Neural cell (in vitro differentiated cells): ENCODE measurements around the gene MYO10. TPM values are rescaled to one million over a fixed set of nuclear protein-coding genes. Genes with fewer than 3 reads are reported as not detected.

Experiments
- H2AFZ ChIP-seq: fragments of 200-600, 300-800 bp; sonication (generic), shearing (Covaris generic); 2 replicates; pipeline ENCODE4 v1.6.0; 2014; ENCODE audit warnings: low read depth, mild to moderate bottlenecking, antibody characterized with exemption, low read length, moderate library complexity
- H3F3A ChIP-seq: fragments of 200-600 bp; shearing (Covaris generic); 2 replicates; pipeline ENCODE4 v1.6.1; 2016; ENCODE audit warnings: mild to moderate bottlenecking, moderate library complexity, mixed read lengths, antibody characterized with exemption, low read length; ENCODE audit not compliant: insufficient read depth, poor library complexity, severe bottlenecking
- H3K27ac ChIP-seq: fragments of 200-600, 300-800 bp; sonication (generic), shearing (Covaris generic); 2 replicates; pipeline ENCODE4 v1.5.1; 2014; ENCODE audit warnings: mild to moderate bottlenecking, low read length, moderate library complexity
- H3K27me3 ChIP-seq: fragments of 300-800, 200-600 bp; sonication (generic), shearing (Covaris generic); 2 replicates; pipeline ENCODE4 v1.6.0; 2014; ENCODE audit warnings: mild to moderate bottlenecking, low read depth, low read length, moderate library complexity; ENCODE audit not compliant: insufficient read depth
- H3K36me3 ChIP-seq: fragments of 300-800, 200-600 bp; sonication (generic), shearing (Covaris generic); 2 replicates; pipeline ENCODE4 v1.5.1; 2014; ENCODE audit warnings: mild to moderate bottlenecking, antibody characterized with exemption, low read length, moderate library complexity; ENCODE audit not compliant: insufficient read depth
- H3K4me2 ChIP-seq: fragments of 300-800, 200-600 bp; sonication (generic), shearing (Covaris generic); 2 replicates; pipeline ENCODE4 v1.6.0; 2014; ENCODE audit warnings: mild to moderate bottlenecking, low read length
- H3K4me3 ChIP-seq: fragments of 300-800, 200-600 bp; sonication (generic), shearing (Covaris generic); 2 replicates; pipeline ENCODE4 v1.5.1; 2014; ENCODE audit warnings: mild to moderate bottlenecking, low read length, moderate library complexity
- H3K79me2 ChIP-seq: fragments of 200-600 bp; shearing (Covaris generic); replicated peaks from 2 replicates; pipeline ENCODE4 v1.6.0; 2014; ENCODE audit warnings: mild to moderate bottlenecking, low read length, moderate library complexity; ENCODE audit not compliant: insufficient read depth
- H3K9ac ChIP-seq: fragments of 300-800, 200-600 bp; sonication (generic), shearing (Covaris generic); 2 replicates; pipeline ENCODE4 v1.6.1; 2016; ENCODE audit warnings: mild to moderate bottlenecking, low read length, mixed read lengths
- H3K9me2 ChIP-seq: fragments of 200-600 bp; shearing (Covaris generic); 2 replicates; pipeline ENCODE4 v1.6.1; 2016; ENCODE audit warnings: mild to moderate bottlenecking, low read length, mixed read lengths; ENCODE audit not compliant: insufficient read depth
- H3K9me3 ChIP-seq: fragments of 200-600, 300-800 bp; sonication (generic), shearing (Covaris generic); 2 replicates; pipeline ENCODE4 v1.6.1; 2016; ENCODE audit warnings: mild to moderate bottlenecking, mixed run types, low read length, moderate library complexity, mixed read lengths
- H4K20me1 ChIP-seq: fragments of 200-600 bp; shearing (Covaris generic); 2 replicates; pipeline ENCODE4 v1.6.1; 2016; ENCODE audit warnings: mild to moderate bottlenecking, mixed run types; ENCODE audit not compliant: insufficient read depth
- EP300 ChIP-seq: fragments of 450-650 bp; conservative IDR thresholded peaks from 2 replicates; pipeline ENCODE4 v1.6.1; 2014; ENCODE audit warnings: antibody characterized with exemption, mild to moderate bottlenecking, moderate library complexity; ENCODE audit not compliant: poor library complexity, severe bottlenecking
- EZH2 ChIP-seq: fragments of 200-600, 300-800 bp; shearing (Covaris generic), sonication (generic); IDR thresholded peaks from 2 replicates; pipeline ENCODE4 v1.6.1; 2014; ENCODE audit warnings: antibody characterized with exemption, low read length, borderline replicate concordance, mild to moderate bottlenecking; ENCODE audit not compliant: insufficient read depth, poor library complexity, severe bottlenecking
- MXI1 ChIP-seq: fragments of 450-650 bp; conservative IDR thresholded peaks from 2 replicates; pipeline ENCODE4 v1.6.1; 2014; ENCODE audit warnings: antibody characterized with exemption, mild to moderate bottlenecking; ENCODE audit not compliant: poor library complexity, severe bottlenecking
- POLR2AphosphoS5 ChIP-seq: IDR thresholded peaks from 2 replicates; pipeline ENCODE4 v1.6.1; 2012
- RAD21 ChIP-seq: fragments of 450-650 bp; conservative IDR thresholded peaks from 2 replicates; pipeline ENCODE4 v1.6.1; 2014; ENCODE audit warnings: antibody characterized with exemption, mild to moderate bottlenecking, moderate library complexity
- SMC3 ChIP-seq: fragments of 450-650 bp; conservative IDR thresholded peaks from 2 replicates; pipeline ENCODE4 v1.6.1; 2014; ENCODE audit warnings: antibody characterized with exemption, mild to moderate bottlenecking, moderate library complexity; ENCODE audit not compliant: poor library complexity
- TAF1 ChIP-seq: IDR thresholded peaks from 2 replicates; pipeline ENCODE4 v1.6.1; 2012; ENCODE audit warnings: low read depth
- polyA plus RNA-seq: library from polyadenylated mRNA; depleted of rRNA; stranded (reverse); fragments of >200 nt; gene quantifications from 2 replicates; pipeline ENCODE4 v1.2.3, GENCODE V29; 2014
- TF ChIP-seq, protein P1 (sequence below): fragments of 450-650 bp; IDR thresholded peaks from 2 replicates; pipeline ENCODE4 v1.5.1; 2014; ENCODE audit warnings: antibody characterized with exemption, mild to moderate bottlenecking, moderate library complexity; ENCODE audit not compliant: poor library complexity, severe bottlenecking
- TF ChIP-seq, protein P2 (sequence below): IDR thresholded peaks from 2 replicates; pipeline ENCODE4 v1.6.1; 2012; ENCODE audit warnings: borderline replicate concordance

Gene MYO10
- polyA plus RNA-seq, 1 donor from 2014 or later = 3.2 TPM

DNA sequence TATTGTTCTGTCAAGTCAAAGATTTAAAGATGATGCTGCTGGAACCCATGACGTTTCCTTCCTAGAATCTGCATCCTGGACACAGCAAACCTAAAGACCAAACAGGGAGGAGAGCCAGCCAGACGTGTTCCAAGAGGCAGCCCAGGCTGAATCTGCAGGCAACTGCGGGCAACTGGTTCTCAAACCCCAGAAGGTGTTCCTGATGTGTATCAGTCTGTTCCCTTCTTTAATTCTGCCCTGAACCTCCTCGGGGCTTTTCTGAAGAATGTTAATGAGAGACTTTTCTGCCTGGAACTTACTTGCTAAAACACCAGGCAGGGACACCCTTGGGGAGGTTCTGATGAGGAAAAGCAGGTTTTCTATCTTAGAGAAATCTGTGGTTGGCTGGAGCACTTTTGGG lies 186.5 kb downstream of the MYO10 start:
- no peaks in the 10 kb centered on the region for H4K20me1 ChIP-seq
- no peak overlapping the region for H2AFZ ChIP-seq
- H3K9ac ChIP-seq = no peak overlapping the region
- H3K4me2 ChIP-seq = no peak overlapping the region
- no peak overlapping the region for H3K27ac ChIP-seq
- no peak overlapping the region for H3K4me3 ChIP-seq
- H3K79me2 ChIP-seq = no peaks in the 10 kb centered on the region
- TF ChIP-seq, protein P1, sequence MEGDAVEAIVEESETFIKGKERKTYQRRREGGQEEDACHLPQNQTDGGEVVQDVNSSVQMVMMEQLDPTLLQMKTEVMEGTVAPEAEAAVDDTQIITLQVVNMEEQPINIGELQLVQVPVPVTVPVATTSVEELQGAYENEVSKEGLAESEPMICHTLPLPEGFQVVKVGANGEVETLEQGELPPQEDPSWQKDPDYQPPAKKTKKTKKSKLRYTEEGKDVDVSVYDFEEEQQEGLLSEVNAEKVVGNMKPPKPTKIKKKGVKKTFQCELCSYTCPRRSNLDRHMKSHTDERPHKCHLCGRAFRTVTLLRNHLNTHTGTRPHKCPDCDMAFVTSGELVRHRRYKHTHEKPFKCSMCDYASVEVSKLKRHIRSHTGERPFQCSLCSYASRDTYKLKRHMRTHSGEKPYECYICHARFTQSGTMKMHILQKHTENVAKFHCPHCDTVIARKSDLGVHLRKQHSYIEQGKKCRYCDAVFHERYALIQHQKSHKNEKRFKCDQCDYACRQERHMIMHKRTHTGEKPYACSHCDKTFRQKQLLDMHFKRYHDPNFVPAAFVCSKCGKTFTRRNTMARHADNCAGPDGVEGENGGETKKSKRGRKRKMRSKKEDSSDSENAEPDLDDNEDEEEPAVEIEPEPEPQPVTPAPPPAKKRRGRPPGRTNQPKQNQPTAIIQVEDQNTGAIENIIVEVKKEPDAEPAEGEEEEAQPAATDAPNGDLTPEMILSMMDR = no peak
- no peak for TF ChIP-seq MXI1
- no peak for TF ChIP-seq POLR2AphosphoS5
- TF ChIP-seq EZH2 = no peak
- TF ChIP-seq SMC3 = no peak
- no peak for TF ChIP-seq RAD21
- no peak for TF ChIP-seq TAF1
- TF ChIP-seq, protein P2, sequence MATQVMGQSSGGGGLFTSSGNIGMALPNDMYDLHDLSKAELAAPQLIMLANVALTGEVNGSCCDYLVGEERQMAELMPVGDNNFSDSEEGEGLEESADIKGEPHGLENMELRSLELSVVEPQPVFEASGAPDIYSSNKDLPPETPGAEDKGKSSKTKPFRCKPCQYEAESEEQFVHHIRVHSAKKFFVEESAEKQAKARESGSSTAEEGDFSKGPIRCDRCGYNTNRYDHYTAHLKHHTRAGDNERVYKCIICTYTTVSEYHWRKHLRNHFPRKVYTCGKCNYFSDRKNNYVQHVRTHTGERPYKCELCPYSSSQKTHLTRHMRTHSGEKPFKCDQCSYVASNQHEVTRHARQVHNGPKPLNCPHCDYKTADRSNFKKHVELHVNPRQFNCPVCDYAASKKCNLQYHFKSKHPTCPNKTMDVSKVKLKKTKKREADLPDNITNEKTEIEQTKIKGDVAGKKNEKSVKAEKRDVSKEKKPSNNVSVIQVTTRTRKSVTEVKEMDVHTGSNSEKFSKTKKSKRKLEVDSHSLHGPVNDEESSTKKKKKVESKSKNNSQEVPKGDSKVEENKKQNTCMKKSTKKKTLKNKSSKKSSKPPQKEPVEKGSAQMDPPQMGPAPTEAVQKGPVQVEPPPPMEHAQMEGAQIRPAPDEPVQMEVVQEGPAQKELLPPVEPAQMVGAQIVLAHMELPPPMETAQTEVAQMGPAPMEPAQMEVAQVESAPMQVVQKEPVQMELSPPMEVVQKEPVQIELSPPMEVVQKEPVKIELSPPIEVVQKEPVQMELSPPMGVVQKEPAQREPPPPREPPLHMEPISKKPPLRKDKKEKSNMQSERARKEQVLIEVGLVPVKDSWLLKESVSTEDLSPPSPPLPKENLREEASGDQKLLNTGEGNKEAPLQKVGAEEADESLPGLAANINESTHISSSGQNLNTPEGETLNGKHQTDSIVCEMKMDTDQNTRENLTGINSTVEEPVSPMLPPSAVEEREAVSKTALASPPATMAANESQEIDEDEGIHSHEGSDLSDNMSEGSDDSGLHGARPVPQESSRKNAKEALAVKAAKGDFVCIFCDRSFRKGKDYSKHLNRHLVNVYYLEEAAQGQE = no peak
- TF ChIP-seq EP300 = no peak
- H3K27me3 ChIP-seq = no peaks in the 10 kb centered on the region
- no peaks in the 10 kb centered on the region for H3K36me3 ChIP-seq
- no peaks in the 10 kb centered on the region for H3F3A ChIP-seq
- no peaks in the 10 kb centered on the region for H3K9me2 ChIP-seq
- no peaks in the 10 kb centered on the region for H3K9me3 ChIP-seq

DNA sequence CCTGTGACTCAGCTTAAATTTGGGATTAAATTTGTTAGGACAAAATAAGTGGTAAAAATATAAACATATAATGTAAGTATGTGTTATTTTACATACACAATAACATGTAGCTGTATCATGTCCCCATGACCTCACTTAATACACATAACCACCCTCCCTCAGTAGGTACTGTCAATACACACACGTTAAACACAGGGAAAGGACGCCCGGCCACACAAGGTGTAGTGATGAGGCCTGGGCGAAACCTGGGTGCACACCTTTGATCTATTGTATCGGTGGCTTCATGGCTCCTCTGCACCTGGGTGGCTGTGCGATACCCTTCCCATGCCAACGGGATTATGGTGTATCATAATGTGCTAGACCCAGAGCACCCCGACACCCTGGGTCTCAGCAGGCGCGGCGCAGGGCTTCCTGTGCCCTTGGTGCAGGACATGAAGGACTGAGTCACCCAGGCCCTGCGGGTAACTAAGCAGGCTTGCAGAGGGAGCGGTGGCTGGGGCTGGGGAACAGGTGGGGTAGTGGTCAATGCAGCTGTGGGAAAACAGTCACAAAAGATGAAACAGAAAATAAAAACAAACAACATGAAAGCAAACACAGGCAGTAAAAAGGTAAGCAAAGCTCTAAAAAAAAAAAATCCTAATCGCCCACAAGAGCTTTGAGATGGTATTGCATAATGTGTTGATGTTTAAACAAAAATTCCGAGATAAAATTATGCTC lies 191.8 kb downstream of the MYO10 start:
- no peak overlapping the region for H3K9ac ChIP-seq
- H3K27ac ChIP-seq = no peak overlapping the region
- H2AFZ ChIP-seq = no peak overlapping the region
- H3F3A ChIP-seq = peaks cover 7% of the 10 kb centered on the region
- peaks cover 20% of the 10 kb centered on the region for H3K79me2 ChIP-seq
- H3K36me3 ChIP-seq = no peaks in the 10 kb centered on the region
- TF ChIP-seq EP300 (no peak), RAD21 (no peak), MXI1 (no peak), SMC3 (no peak), EZH2 (no peak), POLR2AphosphoS5 (no peak), TAF1 (no peak)
- TF ChIP-seq, protein P2 = no peak
- TF ChIP-seq, protein P1 = no peak
- no peak overlapping the region for H3K4me3 ChIP-seq
- H3K27me3 ChIP-seq = no peaks in the 10 kb centered on the region
- H3K9me3 ChIP-seq = no peaks in the 10 kb centered on the region
- no peak overlapping the region for H3K4me2 ChIP-seq
- no peaks in the 10 kb centered on the region for H4K20me1 ChIP-seq
- H3K9me2 ChIP-seq = no peaks in the 10 kb centered on the region
